WI38 (cell line): ENCODE data around the gene GCK.
"Not testable (repeated sequence)": the region's sequence is repeated elsewhere in the genome, so short reads cannot be mapped to it uniquely, and the experiment has no call there.

Experiments used
- H3K4me3 ChIP-seq: 2 replicates; pipeline ENCODE4 v1.5.1; 2011; ENCODE audit warnings: low read depth, mild to moderate bottlenecking, control low read depth, low read length
- CTCF ChIP-seq: IDR thresholded peaks from 2 replicates; pipeline ENCODE4 v1.5.1; 2012; ENCODE audit warnings: low read depth, mild to moderate bottlenecking, control low read depth, low read length

Gene GCK

DNA sequence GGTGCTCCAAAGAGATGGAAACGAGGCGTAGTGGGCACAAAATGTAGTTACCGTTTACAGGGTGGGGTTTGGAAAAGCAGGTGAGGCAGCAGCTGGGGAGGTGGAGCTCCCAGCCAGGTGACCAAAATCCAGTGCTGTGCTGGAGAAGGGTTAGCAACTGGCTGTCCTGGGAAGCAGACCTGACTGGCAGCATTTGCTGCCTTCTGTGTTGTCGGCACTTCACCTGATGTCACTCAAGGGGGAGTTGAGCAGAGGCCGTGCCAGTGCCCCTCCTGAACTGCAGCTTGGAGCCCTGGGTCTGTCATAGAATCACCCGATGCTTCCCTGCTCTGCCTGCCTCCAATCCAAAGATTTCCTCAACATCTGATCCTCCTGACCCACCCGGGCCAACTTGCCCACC is 12.8 kb downstream of the GCK start:
- no peak for TF ChIP-seq CTCF
- no peak overlapping the region for H3K4me3 ChIP-seq

GRCh38 chr7:44175730-44176129 is 13.5 kb downstream of the GCK start:
- no peak for TF ChIP-seq CTCF
- H3K4me3 ChIP-seq = no peak overlapping the region

DNA sequence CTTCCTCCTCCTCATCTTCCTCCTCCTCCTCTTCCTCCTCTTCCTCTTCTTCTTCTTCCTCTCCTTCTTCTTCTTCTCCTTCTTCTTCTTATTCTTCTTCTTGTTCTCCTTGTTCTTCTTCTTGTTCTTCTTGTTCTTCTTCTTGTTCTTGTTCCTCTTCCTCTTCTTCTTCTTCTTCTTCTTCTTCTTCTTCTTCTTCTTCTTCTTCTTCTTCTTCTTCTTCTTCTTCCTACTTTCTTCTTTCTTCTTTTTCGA is 14.6 kb downstream of the GCK start:
- not testable (repeated sequence) for H3K4me3 ChIP-seq

GRCh38 chr7:44173911-44174693 is 15.1 kb downstream of the GCK start:
- TF ChIP-seq CTCF = no peak
- H3K4me3 ChIP-seq = no peak overlapping the region

- TF ChIP-seq CTCF = no peak
- no peak overlapping the region for H3K4me3 ChIP-seq
These were observed 16.3 kb downstream of the GCK start for GRCh38 chr7:44172803-44173424.

DNA sequence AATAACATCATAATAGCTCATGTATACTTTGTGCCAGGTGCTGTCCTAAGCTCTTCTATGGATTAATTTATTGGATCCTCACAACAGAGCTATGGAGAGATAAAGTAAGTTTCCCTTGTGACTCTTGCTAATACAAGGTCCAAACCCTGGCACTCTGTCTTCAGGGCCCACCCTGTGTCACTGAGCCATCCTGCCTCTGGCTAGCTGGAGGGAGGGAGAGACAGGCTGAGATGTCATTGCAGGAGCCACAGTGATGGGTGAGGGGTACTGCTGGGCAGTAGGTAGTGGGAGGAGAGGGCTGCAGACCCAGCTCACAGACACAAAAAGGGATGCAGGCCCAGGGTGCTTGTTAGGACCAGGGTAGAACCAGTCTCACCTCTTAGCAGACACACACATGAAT is 16.9 kb downstream of the GCK start:
- no peak for TF ChIP-seq CTCF
- H3K4me3 ChIP-seq = no peak overlapping the region

GRCh38 chr7:44171901-44172300 is 17.3 kb downstream of the GCK start:
- not testable (repeated sequence) for H3K4me3 ChIP-seq

- H3K4me3 ChIP-seq = no peak overlapping the region
- no peak for TF ChIP-seq CTCF
These were observed 21.3 kb downstream of the GCK start for GRCh38 chr7:44167920-44168319.
